SK-N-SH (cell line): ENCODE measurements around the gene MUC20. TPM values are rescaled to one million over a fixed set of nuclear protein-coding genes. Genes with fewer than 3 reads are reported as not detected.
"Not testable (repeated sequence)": the region's sequence is repeated elsewhere in the genome, so short reads cannot be mapped to it uniquely, and the experiment has no call there.

ENCODE experiments used
- CTCF ChIA-PET: fragments of 300-600, 350-600 bp; formaldehyde crosslinking; extraction: SDS; loops from one replicate; lab custom pipeline; 2021; lab: Yijun Ruan, JAX
- POLR2A ChIA-PET: fragments of 350-600 bp; sonication (Branson Sonifier 250); formaldehyde crosslinking; extraction: SDS; loops from one replicate; lab custom pipeline; 2020; ENCODE audit warnings: antibody characterized with exemption, inconsistent platforms; lab: Yijun Ruan, JAX
- DNase-seq: peaks from one replicate; pipeline ENCODE4 v3.0.0; 2012
- H2AFZ ChIP-seq: fragments of 200-600 bp; sonication (generic); 2 replicates; pipeline ENCODE4 v1.8.1; 2016; ENCODE audit warnings: antibody characterized with exemption, mild to moderate bottlenecking, low read depth
- H3F3A ChIP-seq: fragments of 200-600 bp; sonication (generic); replicated peaks from 2 replicates; pipeline ENCODE3; 2016; ENCODE audit warnings: antibody characterized with exemption, mild to moderate bottlenecking; ENCODE audit not compliant: insufficient read depth
- H3K27ac ChIP-seq, 2 experiments: fragments of 200-500 bp in 1 of 2; fragments of 200-600 bp in 1 of 2; sonication (Bioruptor generic) in 1 of 2; sonication (generic), shearing (Covaris generic) in 1 of 2; 2 replicates each; pipeline versions ENCODE4 v1.5.1 to v1.6.1; 2014 to 2016; ENCODE audit warnings: low read depth in 2 of 2, inconsistent platforms in 1 of 2, low read length in 1 of 2, mild to moderate bottlenecking in 1 of 2, mixed read lengths in 1 of 2
- H3K27me3 ChIP-seq: fragments of 200-600 bp; sonication (generic), shearing (Covaris generic); 2 replicates; pipeline ENCODE4 v1.6.1; 2016; ENCODE audit warnings: mixed run types; ENCODE audit not compliant: insufficient read depth
- H3K36me3 ChIP-seq, 2 experiments: fragments of 200-500 bp in 1 of 2; fragments of 200-600 bp in 1 of 2; sonication (Bioruptor generic) in 1 of 2; sonication (generic) in 1 of 2; replicated peaks in 1 of 2; 2 replicates each; pipeline versions ENCODE3 to v1.5.1; 2014 to 2016; ENCODE audit warnings: low read length in 1 of 2, mild to moderate bottlenecking in 1 of 2; ENCODE audit not compliant: insufficient read depth in 2 of 2, control insufficient read depth in 1 of 2
- H3K4me1 ChIP-seq, 2 experiments: fragments of 200-500 bp in 1 of 2; fragments of 200-600 bp in 1 of 2; sonication (Bioruptor generic) in 1 of 2; sonication (generic), shearing (Covaris generic) in 1 of 2; 2 replicates each; pipeline versions ENCODE4 v1.5.1 to v1.6.1; 2014 to 2016; ENCODE audit warnings: low read depth in 1 of 2, low read length in 1 of 2, mixed run types in 1 of 2; ENCODE audit not compliant: insufficient read depth in 2 of 2, control insufficient read depth in 1 of 2
- H3K4me2 ChIP-seq: fragments of 200-600 bp; sonication (generic), shearing (Covaris generic); 2 replicates; pipeline ENCODE4 v1.6.1; 2017; ENCODE audit warnings: mixed run types
- H3K4me3 ChIP-seq, 2 experiments: fragments of 200-500 bp in 1 of 2; fragments of 200-600 bp in 1 of 2; sonication (Bioruptor generic) in 1 of 2; sonication (generic), shearing (Covaris generic) in 1 of 2; 2 replicates each; pipeline versions ENCODE4 v1.5.1 to v1.8.1; 2014 to 2016; ENCODE audit warnings: low read depth in 2 of 2, inconsistent platforms in 1 of 2, low read length in 1 of 2, mild to moderate bottlenecking in 1 of 2, mixed read lengths in 1 of 2, moderate library complexity in 1 of 2
- H3K79me2 ChIP-seq: fragments of 200-600 bp; sonication (generic); 2 replicates; pipeline ENCODE4 v1.8.1; 2017; ENCODE audit warnings: mild to moderate bottlenecking; ENCODE audit not compliant: insufficient read depth
- H3K9ac ChIP-seq: fragments of 200-600 bp; sonication (generic); 2 replicates; pipeline ENCODE4 v1.6.1; 2017; ENCODE audit warnings: mixed run types
- H3K9me2 ChIP-seq: fragments of 200-600 bp; sonication (generic); 2 replicates; pipeline ENCODE4 v1.6.1; 2017; ENCODE audit warnings: mixed run types
- H3K9me3 ChIP-seq: fragments of 200-600 bp; sonication (generic); 2 replicates; pipeline ENCODE4 v1.6.1; 2017; ENCODE audit warnings: mixed run types, mild to moderate bottlenecking, moderate library complexity
- H4K20me1 ChIP-seq: fragments of 200-600 bp; sonication (generic); 2 replicates; pipeline ENCODE4 v1.6.1; 2017; ENCODE audit warnings: mild to moderate bottlenecking, mixed run types; ENCODE audit not compliant: insufficient read depth
- FOSL2 ChIP-seq: IDR thresholded peaks from 2 replicates; pipeline ENCODE4 v1.4.0; 2012; ENCODE audit warnings: low read depth, mild to moderate bottlenecking, moderate library complexity, borderline replicate concordance
- FOXJ3 ChIP-seq: sonication (generic); formaldehyde crosslinking; IDR thresholded peaks from 2 replicates; pipeline ENCODE4 v1.5.1; 2020; ENCODE audit warnings: mild to moderate bottlenecking, missing genetic modification reagents
- GABPA ChIP-seq: IDR thresholded peaks from 2 replicates; pipeline ENCODE4 v1.4.0; 2012; ENCODE audit warnings: low read depth, mild to moderate bottlenecking
- GATA2 ChIP-seq: sonication (generic); formaldehyde crosslinking; IDR thresholded peaks from 2 replicates; pipeline ENCODE4 v1.5.0; 2020; ENCODE audit warnings: mild to moderate bottlenecking, missing genetic modification reagents
- IRF3 ChIP-seq: fragments of 150-350 bp; IDR thresholded peaks from 2 replicates; pipeline ENCODE4 v1.6.1; 2016; ENCODE audit warnings: mild to moderate bottlenecking, low read depth, low read length
- JUND ChIP-seq: IDR thresholded peaks from 2 replicates; pipeline ENCODE4 v1.4.0; 2012
- MXI1 ChIP-seq: IDR thresholded peaks from 2 replicates; pipeline ENCODE4 v1.6.1; 2012; ENCODE audit warnings: mild to moderate bottlenecking, low read depth, low read length, improper control_type of control experiment
- NFIC ChIP-seq: IDR thresholded peaks from 2 replicates; pipeline ENCODE4 v1.4.0; 2012; ENCODE audit warnings: borderline replicate concordance
- PBX3 ChIP-seq: IDR thresholded peaks from 2 replicates; pipeline ENCODE4; 2012
- POLR2AphosphoS5 ChIP-seq: IDR thresholded peaks from 2 replicates; pipeline ENCODE4 v1.6.1; 2012; ENCODE audit warnings: low read depth, low read length
- RAD21 ChIP-seq: IDR thresholded peaks from 2 replicates; pipeline ENCODE4 v1.6.1; 2012; ENCODE audit warnings: mild to moderate bottlenecking, low read length
- RCOR1 ChIP-seq: fragments of 150-350 bp; IDR thresholded peaks from 2 replicates; pipeline ENCODE4 v1.6.1; 2017; ENCODE audit warnings: antibody characterized with exemption, low read length
- RXRA ChIP-seq: IDR thresholded peaks from 2 replicates; pipeline ENCODE4 v1.4.0; 2012; ENCODE audit warnings: low read depth, mild to moderate bottlenecking, borderline replicate concordance
- TAF1 ChIP-seq: IDR thresholded peaks from 2 replicates; pipeline ENCODE4 v1.6.1; 2012; ENCODE audit warnings: low read depth, mild to moderate bottlenecking, low read length, moderate library complexity, borderline replicate concordance
- TCF12 ChIP-seq: IDR thresholded peaks from 2 replicates; pipeline ENCODE4 v1.4.0; 2012
- WGBS: methylation state at CpG from one replicate; pipeline ENCODE4 v1.1.6; 2017; ENCODE audit warnings: low lambda C conversion rate; 5-methylcytosine and 5-hydroxymethylcytosine counted together
- polyA plus RNA-seq, 3 experiments: library from polyadenylated mRNA; depleted of rRNA; stranded (reverse); fragments of >200 nt; gene quantifications; 2 replicates each; pipeline ENCODE4 v1.2.3, GENCODE V29; 2012

The MUC20 gene
- polyA plus RNA-seq, 1 of the 3 experiments (the other 2 are of a cell fraction): 0.31 TPM

- DNase-seq, H3K4me2 ChIP-seq, H3K79me2 ChIP-seq, H2AFZ ChIP-seq, H4K20me1 ChIP-seq, H3K27ac ChIP-seq, H3K27me3 ChIP-seq, POLR2A ChIA-PET, H3K4me1 ChIP-seq, H3K9ac ChIP-seq, H3K9me2 ChIP-seq, H3K4me3 ChIP-seq, H3K9me3 ChIP-seq, CTCF ChIA-PET: not testable (repeated sequence)
- H3K36me3 ChIP-seq: peaks cover 28 to 29% of the 10 kb centered on the region in 2 experiments
- 89% methylated on average over 8 of the region's 14 CpGs for WGBS
- peaks cover 19% of the 10 kb centered on the region for H3F3A ChIP-seq
Observed at GRCh38 chr3:195688471-195689183, 32.2 kb upstream of the MUC20 start.

- H3K4me2 ChIP-seq, H4K20me1 ChIP-seq, H3K9ac ChIP-seq, H3K9me3 ChIP-seq, H3K4me1 ChIP-seq, POLR2A ChIA-PET, DNase-seq, H3K4me3 ChIP-seq, H3K27me3 ChIP-seq, H3K9me2 ChIP-seq, H3K27ac ChIP-seq, CTCF ChIA-PET, H3K79me2 ChIP-seq, H2AFZ ChIP-seq: not testable (repeated sequence)
- Histone ChIP-seq H3F3A (peaks cover 19% of the 10 kb centered on the region), H3K36me3 (peaks cover 24 to 26% of the 10 kb centered on the region in 2 experiments)
- 97% methylated on average over 17 of the region's 21 CpGs for WGBS
Observed at GRCh38 chr3:195689184-195690070, 31.4 kb upstream of the MUC20 start.

- no peak overlapping the region for H3K9ac ChIP-seq
- peaks cover 7% of the 10 kb centered on the region; the same call in 1 of the 2 replicates for H4K20me1 ChIP-seq
- CTCF ChIA-PET: no interaction called here
- no peak overlapping the region for H3K27ac ChIP-seq
- H3K9me2 ChIP-seq: no peaks in the 10 kb centered on the region
- no peak for DNase-seq
- TF ChIP-seq GATA2 (CRISPR knock-in tag) (no peak), PBX3 (no peak), FOSL2 (no peak), TCF12 (no peak), MXI1 (no peak), POLR2AphosphoS5 (no peak), FOXJ3 (CRISPR knock-in tag) (no peak), NFIC (no peak), JUND (no peak), RCOR1 (no peak), RXRA (no peak), RAD21 (no peak), GABPA (no peak), IRF3 (no peak), TAF1 (no peak)
- TF ChIP-seq, all 33 proteins: peak for 0
- POLR2A ChIA-PET: interaction anchor here (0.6 kb wide), 1 partner anchor 266 kb away, joined by 3 read pairs; no protein-coding TSS in a partner anchor
- H3K27me3 ChIP-seq: no peaks in the 10 kb centered on the region
- peaks cover 17% of the 10 kb centered on the region for H3F3A ChIP-seq
- 83% methylated on average over 9 of the region's 9 CpGs for WGBS
- peaks cover 25 to 27% of the 10 kb centered on the region in 2 experiments for H3K36me3 ChIP-seq
- no peaks in the 10 kb centered on the region for H3K79me2 ChIP-seq
- no peaks in the 10 kb centered on the region for H3K4me1 ChIP-seq
- H3K4me2 ChIP-seq: no peak overlapping the region
- H2AFZ ChIP-seq: no peak overlapping the region
- no peak overlapping the region for H3K4me3 ChIP-seq
- H3K9me3 ChIP-seq: no peaks in the 10 kb centered on the region
Observed at GRCh38 chr3:195690951-195691350, 29.8 kb upstream of the MUC20 start.
